GM19468 (cell line): ENCODE data around the gene EEFSEC.

ENCODE experiments used
- ATAC-seq: cut with Tn5 transposase; IDR thresholded peaks from one replicate; pipeline ENCODE4 v1.9.1; 2021; ENCODE audit warnings: mild to moderate bottlenecking, moderate library complexity, moderate number of reproducible peaks; ENCODE audit not compliant: unreplicated experiment; ENCODE audit errors: extremely low read depth

EEFSEC gene

GRCh38 chr3:128309026-128309425 lies 155.7 kb downstream of the EEFSEC start:
- ATAC-seq: no peak

DNA sequence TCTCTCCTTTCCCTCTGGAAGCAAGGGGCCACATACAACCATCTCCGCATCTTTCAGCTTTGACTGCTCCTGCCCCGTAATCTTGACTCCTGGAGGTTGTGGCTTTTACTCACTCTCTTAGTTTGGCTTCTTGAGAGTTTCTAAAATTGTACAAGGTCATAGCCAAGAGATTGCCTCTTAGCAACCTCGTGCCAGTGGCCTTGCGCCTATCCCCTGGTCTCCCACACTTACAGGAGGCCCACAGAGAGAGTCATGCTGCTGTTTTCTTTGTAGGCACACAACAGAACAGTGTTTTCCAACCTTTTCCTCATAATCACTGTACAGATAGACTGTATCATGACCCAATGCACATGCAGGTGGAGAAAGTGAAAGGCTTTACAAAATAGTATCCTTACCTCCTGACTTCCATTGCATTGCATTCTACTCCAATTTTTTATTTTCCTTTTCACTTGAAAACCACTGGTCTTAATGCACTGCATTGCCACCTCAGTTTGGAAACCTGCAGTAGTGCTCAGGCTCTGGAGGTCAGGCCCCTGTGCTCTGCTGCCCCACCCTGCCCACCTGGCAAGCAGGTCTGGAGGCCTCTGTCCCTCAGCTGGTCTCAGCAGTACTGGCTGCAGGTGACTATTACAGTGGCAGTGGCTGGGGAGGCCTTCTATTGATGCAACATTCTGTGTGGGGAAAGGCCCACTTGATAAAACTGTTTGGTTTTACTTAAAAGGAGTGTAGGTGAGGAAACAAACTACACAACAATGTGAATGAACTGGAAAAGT lies 157.2 kb downstream of the EEFSEC start:
- no peak for ATAC-seq

GRCh38 chr3:128311441-128311844 lies 158.2 kb downstream of the EEFSEC start:
- ATAC-seq: no peak

- no peak for ATAC-seq
These were observed 159.0 kb downstream of the EEFSEC start for GRCh38 chr3:128312271-128312670.

GRCh38 chr3:128313071-128313725 lies 159.9 kb downstream of the EEFSEC start:
- ATAC-seq: no peak

DNA sequence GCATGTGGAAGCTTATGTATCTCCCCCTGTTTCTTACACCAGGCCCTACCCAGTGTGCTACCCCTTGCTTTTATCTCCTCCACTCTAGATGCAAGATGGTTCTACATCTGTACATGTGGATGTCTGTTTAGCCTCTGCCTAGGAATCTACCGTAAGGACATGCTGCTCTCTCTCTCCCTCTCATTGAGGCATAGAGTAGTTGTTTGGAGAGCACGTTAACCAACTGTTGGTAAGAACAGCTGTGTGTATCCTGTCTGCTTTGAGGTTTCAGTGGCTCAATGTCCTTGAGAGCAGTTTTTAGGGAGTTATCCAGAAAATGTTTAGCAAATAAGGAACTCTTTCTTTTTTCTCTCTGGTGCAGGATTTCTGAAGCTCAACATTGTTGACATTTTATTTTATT lies 160.7 kb downstream of the EEFSEC start:
- no peak for ATAC-seq

DNA sequence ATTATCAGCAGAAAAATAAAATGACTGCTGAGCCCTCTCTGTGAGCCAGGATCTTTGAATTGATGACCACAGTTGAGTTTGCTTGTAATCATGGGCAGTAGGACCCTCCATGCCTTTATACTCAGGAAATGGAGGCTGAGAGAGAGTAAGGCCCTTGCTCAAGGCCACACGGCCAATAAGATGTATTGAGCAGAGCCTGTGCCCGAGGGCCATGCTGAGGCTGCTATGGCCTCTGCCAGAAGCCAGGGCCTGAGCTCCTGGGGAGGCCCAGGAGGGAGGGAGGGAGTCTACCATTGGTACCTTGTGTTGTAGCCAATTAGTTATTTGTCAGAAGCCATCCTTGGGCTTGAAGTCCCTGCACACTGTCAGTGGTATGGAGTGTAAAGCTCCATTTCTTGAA lies 162.0 kb downstream of the EEFSEC start:
- no peak for ATAC-seq

DNA sequence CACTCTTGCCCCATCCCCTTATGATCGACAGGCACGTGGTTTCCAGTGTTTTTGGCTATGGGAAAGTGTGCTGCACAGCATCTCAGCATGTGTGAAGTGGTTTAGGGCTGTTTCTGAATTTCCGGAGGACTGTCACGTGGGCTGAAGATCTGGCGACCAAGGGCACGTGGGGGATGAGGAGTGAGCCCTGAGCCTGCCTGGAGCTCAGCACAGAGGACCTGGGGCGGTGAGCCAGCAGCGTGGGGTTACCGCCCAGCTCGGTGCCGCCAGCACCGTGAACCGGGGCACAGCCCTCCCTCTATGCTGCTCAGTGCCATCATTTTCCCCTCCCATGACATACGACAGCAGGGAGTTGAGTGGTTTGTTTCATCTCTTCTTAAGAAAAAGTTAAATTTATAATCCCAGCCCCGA lies 163.2 kb downstream of the EEFSEC start:
- no peak for ATAC-seq

GRCh38 chr3:128317101-128317697 lies 163.9 kb downstream of the EEFSEC start:
- ATAC-seq: no peak

- ATAC-seq: no peak
These were observed 164.5 kb downstream of the EEFSEC start for GRCh38 chr3:128317698-128318231.

DNA sequence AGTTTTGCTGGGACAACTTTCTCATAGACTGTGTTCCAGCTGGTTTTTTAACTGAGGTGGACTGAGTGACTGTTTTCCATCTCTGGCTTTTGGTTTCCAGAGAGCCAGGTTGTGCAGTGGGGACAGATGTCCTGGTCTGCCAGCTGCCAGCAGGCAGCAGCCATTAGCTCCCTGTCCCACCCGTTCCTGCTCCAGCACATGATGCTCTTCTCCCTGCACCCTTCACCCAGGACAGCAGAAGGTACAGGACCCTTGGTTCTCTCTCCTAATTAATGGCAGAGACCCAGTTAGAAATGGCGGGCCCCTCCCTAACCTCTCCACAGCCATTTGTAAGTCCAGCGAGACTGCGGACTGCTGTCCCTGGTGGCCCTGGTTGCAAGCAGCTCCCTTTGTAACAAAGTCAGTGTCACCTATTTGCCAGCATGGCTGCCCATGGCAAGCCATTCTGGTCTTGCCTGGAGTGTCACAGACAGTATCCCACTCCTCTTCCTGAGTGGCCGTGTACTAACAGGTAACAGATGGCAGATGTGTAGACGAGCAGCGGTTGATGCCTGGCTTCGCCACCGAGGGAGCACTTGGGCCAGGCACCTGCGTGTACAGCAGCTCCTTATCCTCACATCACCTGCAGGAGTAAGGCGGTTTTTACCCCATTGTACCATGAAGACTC lies 165.1 kb downstream of the EEFSEC start:
- no peak for ATAC-seq

DNA sequence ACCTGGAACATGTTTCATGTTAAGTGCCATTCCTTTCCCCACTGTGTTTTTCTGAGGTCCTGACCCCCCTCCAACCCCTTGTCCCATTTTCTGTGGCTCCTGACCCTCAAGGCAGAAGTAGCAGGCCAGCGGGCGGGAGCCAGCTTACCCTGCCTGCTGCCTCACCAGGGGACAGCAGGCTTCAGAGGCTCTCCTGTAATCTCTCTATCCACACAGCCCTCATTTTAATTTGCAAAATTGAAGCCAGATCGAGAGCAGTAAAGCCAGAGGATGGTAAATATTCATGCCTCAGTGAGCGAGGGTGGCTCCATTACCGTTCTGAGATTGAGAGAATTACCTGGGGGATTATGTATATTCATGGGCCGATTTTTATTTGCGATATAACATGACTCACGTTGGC lies 165.8 kb downstream of the EEFSEC start:
- ATAC-seq: no peak

GRCh38 chr3:128319741-128320141 lies 166.5 kb downstream of the EEFSEC start:
- no peak for ATAC-seq

DNA sequence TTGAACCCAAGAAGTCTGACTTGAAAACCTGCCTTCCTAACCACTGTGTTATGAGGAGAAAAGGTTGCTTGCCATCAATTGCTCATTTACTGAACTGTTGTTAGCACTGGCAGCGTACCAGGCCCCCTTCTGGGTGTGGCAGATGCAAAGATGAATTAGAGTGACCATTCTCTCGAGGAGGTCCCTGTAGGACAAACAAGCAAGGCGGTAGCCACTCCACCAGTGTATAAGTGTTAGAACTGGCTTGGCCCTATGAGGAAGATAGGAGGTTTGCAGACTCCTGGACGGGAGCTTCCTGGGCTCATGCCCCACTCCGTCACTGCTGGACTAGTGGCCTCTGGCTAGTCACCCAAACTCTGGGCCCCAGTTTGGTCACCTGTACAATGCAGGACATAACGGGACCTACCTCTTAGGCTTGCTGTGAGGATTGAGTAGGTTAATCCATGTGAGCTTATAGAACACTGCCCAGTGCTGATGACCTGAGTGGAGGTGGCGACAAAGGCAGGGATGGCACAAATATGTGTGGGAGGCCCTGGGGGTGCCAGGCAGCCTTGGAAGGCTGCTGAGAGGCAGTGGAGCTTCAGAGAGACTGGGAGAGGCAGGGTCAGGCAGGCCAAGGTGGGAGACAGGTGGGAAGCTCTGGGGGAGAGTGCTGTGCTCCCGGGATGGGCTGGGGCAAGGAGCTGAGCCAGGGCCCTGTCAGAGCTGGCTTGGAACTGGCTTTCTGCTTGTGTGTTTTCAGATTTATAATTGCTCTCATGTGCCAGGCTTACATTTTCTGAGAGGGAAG lies 167.5 kb downstream of the EEFSEC start:
- no peak for ATAC-seq

- ATAC-seq: no peak
These were observed 168.1 kb downstream of the EEFSEC start for GRCh38 chr3:128321418-128321817.

- ATAC-seq: no peak
These were observed 169.0 kb downstream of the EEFSEC start for GRCh38 chr3:128322030-128323022.

DNA sequence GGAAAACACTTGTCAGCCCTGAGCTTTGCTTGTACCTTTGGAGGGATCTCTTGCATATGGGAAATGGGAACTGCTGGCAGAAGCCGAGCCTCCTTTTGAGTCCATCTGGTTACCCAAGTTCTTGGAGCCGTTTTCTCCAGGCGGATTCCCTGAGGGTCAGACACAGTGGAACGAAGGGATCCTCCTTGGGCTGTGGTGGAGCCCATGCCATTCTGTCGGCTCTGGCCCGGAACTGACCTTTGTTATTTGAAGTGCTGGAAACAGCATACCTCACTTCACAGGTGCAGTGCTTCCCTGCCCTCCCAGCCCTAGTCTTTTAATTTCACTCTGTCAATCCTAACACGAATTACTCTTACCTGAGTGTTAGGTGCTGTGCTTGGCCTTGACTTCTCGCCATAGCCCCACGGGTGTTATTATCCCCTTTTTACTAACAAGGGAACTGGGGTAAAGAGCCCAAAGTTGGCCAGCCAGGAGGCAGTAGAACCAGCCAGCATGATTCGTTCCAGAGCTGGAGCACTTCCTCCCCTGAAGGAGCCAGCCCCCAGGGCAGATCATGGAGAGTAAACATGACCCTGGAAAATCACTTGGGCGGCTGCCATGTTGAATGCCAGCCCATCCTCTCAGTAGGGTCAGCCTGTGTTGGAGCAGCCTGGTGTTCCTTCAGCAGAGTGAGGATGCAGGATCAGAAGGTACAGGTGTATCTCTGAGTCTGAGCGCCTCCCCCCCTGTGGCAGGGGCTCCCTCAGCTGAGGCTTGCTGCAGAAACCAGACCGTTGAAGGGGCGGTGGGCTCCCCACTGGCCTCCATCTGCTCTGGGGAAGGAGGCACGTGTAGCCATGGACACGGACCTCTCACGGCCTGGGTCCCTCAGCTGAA lies 170.2 kb downstream of the EEFSEC start:
- no peak for ATAC-seq
